Ascending aorta (tissue), 2 donors: ENCODE data around the gene CDC14B. TPM values are rescaled to one million over a fixed set of nuclear protein-coding genes. Genes with fewer than 3 reads are reported as not detected.
"Not testable (repeated sequence)": the region's sequence is repeated elsewhere in the genome, so short reads cannot be mapped to it uniquely, and the experiment has no call there.

Experiments used
- DNase-seq, 2 donors: peaks; one replicate each; pipeline ENCODE4 v3.0.0-alpha.2; 2019; ENCODE audit warnings: low spot score in 2 of 2
- H3K27ac ChIP-seq, 2 donors: fragments of 200-600 bp; sonication (generic); one replicate each; pipeline ENCODE4 v1.5.1; 2016 to 2017; ENCODE audit warnings: mild to moderate bottlenecking in 1 of 2
- H3K27me3 ChIP-seq: fragments of 200-600 bp; sonication (generic); one replicate; pipeline ENCODE4 v1.5.1; 2017
- H3K36me3 ChIP-seq, 2 donors: fragments of 200-600 bp; sonication (generic); one replicate each; pipeline ENCODE4 v1.5.1; 2016
- H3K4me1 ChIP-seq, 2 donors: fragments of 200-600 bp; sonication (generic); one replicate each; pipeline ENCODE4 v1.5.1; 2016 to 2017; ENCODE audit warnings: mild to moderate bottlenecking in 1 of 2
- H3K4me3 ChIP-seq, 2 donors: fragments of 200-600 bp; sonication (generic); one replicate each; pipeline ENCODE4 v1.5.1; 2016 to 2017; ENCODE audit warnings: mild to moderate bottlenecking in 1 of 2
- H3K9me3 ChIP-seq, 2 donors: fragments of 200-600 bp; sonication (generic); one replicate each; pipeline ENCODE4 v1.5.1; 2016
- intact Hi-C: fragments of 100-400 bp; cut with DNase I; formaldehyde crosslinking; loops from one replicate; pipeline ENCODE4 v1.15.1; 2023
- total RNA-seq: library from RNA; depleted of rRNA; stranded (reverse); fragments of >200 nt; gene quantifications from one replicate; pipeline ENCODE4 v1.1.0, GENCODE V29; 2016
- TF ChIP-seq, protein P1 (sequence below), 3 experiments: fragments of 200-600 bp in 2 of 3; fragments of 450-650 bp in 1 of 3; sonication (generic) in 2 of 3; IDR thresholded peaks; one replicate each; pipeline ENCODE4 v1.5.1; 2016 to 2019; ENCODE audit warnings: antibody characterized with exemption in 3 of 3, mild to moderate bottlenecking in 1 of 3, moderate library complexity in 1 of 3

The CDC14B gene
- total RNA-seq, 1 donor from 2014 or later: 47.8 TPM

DNA sequence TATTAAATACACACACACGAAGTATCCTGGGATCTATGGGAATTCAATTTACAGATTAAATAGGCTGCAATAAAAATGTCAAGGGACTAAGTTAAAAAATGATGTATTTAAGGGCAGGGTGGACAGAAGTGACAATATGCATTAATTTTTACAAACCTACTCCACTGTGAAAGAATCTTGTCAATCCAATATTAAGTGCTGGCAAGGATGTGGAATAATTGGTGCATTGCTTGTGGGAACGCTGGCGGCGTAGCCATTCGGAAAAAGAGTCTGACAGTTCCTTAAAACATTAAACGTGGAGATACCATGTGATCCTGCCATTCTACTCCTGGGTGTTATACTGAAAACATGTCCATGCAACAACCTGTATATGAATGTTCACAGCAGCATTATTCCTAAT lies 4.2 kb downstream of the CDC14B start:
- Histone ChIP-seq H3K9me3 (no peaks in the 10 kb centered on the region), H3K36me3 (no peaks in the 10 kb centered on the region), H3K4me1 (peaks cover 0 to 25% of the 10 kb centered on the region in 2 donors), H3K27ac (no peak overlapping the region), H3K4me3 (no peak overlapping the region), H3K27me3 (no peaks in the 10 kb centered on the region)
- no peak for DNase-seq
- TF ChIP-seq, protein P1, sequence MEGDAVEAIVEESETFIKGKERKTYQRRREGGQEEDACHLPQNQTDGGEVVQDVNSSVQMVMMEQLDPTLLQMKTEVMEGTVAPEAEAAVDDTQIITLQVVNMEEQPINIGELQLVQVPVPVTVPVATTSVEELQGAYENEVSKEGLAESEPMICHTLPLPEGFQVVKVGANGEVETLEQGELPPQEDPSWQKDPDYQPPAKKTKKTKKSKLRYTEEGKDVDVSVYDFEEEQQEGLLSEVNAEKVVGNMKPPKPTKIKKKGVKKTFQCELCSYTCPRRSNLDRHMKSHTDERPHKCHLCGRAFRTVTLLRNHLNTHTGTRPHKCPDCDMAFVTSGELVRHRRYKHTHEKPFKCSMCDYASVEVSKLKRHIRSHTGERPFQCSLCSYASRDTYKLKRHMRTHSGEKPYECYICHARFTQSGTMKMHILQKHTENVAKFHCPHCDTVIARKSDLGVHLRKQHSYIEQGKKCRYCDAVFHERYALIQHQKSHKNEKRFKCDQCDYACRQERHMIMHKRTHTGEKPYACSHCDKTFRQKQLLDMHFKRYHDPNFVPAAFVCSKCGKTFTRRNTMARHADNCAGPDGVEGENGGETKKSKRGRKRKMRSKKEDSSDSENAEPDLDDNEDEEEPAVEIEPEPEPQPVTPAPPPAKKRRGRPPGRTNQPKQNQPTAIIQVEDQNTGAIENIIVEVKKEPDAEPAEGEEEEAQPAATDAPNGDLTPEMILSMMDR (IDR thresholded peaks at IDR 0.05): no peak
- intact Hi-C loops: loop anchor here (5.0 to 10.0 kb wide), 3 partner anchors 131 to 1108 kb away; partner anchors contain the start of gene SLC35D2

DNA sequence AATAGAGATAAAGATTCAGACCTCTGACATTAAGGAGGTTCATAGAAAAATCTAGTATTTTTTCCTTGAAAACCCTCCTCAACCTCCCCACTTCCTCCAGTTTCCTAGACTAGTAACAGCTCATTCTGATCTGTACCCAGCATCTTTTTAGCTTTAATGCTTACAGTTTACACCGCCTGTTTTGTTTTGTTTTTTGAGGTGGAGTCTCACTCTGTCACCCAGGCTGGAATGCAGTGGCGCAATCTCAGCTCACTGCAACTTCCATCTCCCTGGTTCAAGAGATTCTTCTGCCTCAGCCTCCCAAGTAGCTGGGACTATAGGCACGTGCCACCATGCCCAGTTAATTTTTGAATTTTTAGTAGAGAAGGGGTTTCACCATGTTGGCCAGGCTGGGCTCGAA lies 5.0 kb downstream of the CDC14B start:
- Histone ChIP-seq H3K4me1 (peaks cover 0 to 29% of the 10 kb centered on the region in 2 donors), H3K27ac (peak overlapping the region in 1 of 2 donors; percentile 6)
- not testable (repeated sequence) for DNase-seq, H3K9me3 ChIP-seq, H3K4me3 ChIP-seq, H3K36me3 ChIP-seq, H3K27me3 ChIP-seq
- intact Hi-C loops: loop anchor here (5.0 to 10.0 kb wide), 3 partner anchors 130 to 1107 kb away; partner anchors contain the start of gene SLC35D2

- TF ChIP-seq, protein P1 (IDR thresholded peaks at IDR 0.05): no peak
- H3K4me1 ChIP-seq: peaks cover 0 to 29% of the 10 kb centered on the region in 2 donors
- no peak for DNase-seq
- intact Hi-C loops: loop anchor here (10.0 kb wide), 1 partner anchor 128 kb away; no protein-coding TSS in a partner anchor
- H3K4me3 ChIP-seq: no peak overlapping the region
- no peaks in the 10 kb centered on the region for H3K9me3 ChIP-seq
- no peaks in the 10 kb centered on the region for H3K36me3 ChIP-seq
- no peaks in the 10 kb centered on the region for H3K27me3 ChIP-seq
- H3K27ac ChIP-seq: peak overlapping the region; percentile 49 to 61
Measured at GRCh38 chr9:96612966-96613589, 6.6 kb downstream of the CDC14B start.

DNA sequence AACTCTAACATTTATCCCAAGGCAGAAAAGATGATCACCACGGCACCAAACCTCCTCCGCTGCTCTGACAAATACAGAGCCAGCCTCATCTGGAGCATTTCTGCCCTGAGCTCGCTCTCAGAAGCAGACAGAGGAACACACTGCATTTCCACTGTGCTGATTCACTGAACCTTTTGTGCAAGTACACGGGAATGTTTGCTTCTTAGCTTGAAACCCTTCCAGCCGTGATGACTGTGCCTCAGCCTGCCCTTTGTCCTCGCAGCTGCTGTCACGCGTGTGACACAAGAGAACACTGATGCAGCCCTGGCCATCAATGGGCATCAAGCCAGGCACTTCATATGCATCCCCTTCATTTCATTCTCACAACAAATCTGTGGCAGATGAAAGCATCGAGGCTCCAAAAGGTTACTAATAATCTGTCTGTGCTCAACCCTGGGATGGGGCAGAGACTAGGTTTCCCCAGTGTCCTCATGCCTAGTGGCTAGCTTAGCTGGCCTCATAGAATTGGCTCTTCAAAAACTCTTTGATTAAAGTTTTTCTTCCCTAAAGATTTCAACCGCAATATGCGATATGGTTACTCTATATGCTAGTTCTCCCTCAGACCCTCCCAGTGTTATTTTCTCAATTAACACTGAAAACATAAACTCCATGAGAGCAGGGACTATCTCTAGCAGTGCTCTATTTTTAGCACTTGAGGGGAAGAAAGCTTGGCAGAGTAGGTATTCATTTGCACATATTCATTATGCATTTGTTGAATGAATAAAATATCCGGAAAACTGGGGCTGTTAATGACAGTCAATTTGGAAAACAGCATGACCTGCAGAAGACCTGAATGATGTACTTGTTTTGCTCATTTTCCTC lies 7.3 kb downstream of the CDC14B start:
- peak; percentile 16 to 84 for DNase-seq
- peak overlapping the region; percentile 49 to 61 for H3K27ac ChIP-seq
- peaks cover 0 to 29% of the 10 kb centered on the region in 2 donors for H3K4me1 ChIP-seq
- TF ChIP-seq, protein P1 (IDR thresholded peaks at IDR 0.05): no peak
- no peaks in the 10 kb centered on the region for H3K9me3 ChIP-seq
- peak overlapping the region in 1 of 2 donors; percentile 18 for H3K4me3 ChIP-seq
- intact Hi-C loops: loop anchor here (10.0 kb wide), 1 partner anchor 128 kb away; no protein-coding TSS in a partner anchor
- H3K27me3 ChIP-seq: no peaks in the 10 kb centered on the region
- H3K36me3 ChIP-seq: no peaks in the 10 kb centered on the region

- Histone ChIP-seq H3K36me3 (no peaks in the 10 kb centered on the region), H3K27ac (peak overlapping the region; percentile 49 to 61), H3K4me1 (peaks cover 0 to 29% of the 10 kb centered on the region in 2 donors), H3K27me3 (no peaks in the 10 kb centered on the region), H3K9me3 (no peaks in the 10 kb centered on the region), H3K4me3 (peak overlapping the region in 1 of 2 donors; percentile 18)
- DNase-seq: no peak
- intact Hi-C loops: loop anchor here (10.0 kb wide), 1 partner anchor 127 kb away; no protein-coding TSS in a partner anchor
- TF ChIP-seq, protein P1 (IDR thresholded peaks at IDR 0.05): no peak
Measured at GRCh38 chr9:96611302-96611701, 8.3 kb downstream of the CDC14B start.
